Small intestine (tissue), 7 donors: ENCODE results near the gene PKP2. TPM values are rescaled to one million over a fixed set of nuclear protein-coding genes. Genes with fewer than 3 reads are reported as not detected.
"Not testable (repeated sequence)": the region's sequence is repeated elsewhere in the genome, so short reads cannot be mapped to it uniquely, and the experiment has no call there.

ENCODE experiments used
- DNase-seq, 2 donors: peaks; one replicate each; pipeline versions ENCODE4 v3.0.0 to v3.0.0-alpha.2; 2013
- FAIRE-seq: peaks from 2 replicates; lab custom pipeline; 2012; peaks lifted over from hg19 to GRCh38; lab: Jason Lieb, UNC
- H3K27ac ChIP-seq, 3 donors: one replicate each; pipeline ENCODE4 v1.5.1; 2013; ENCODE audit warnings: low read length in 2 of 3, mild to moderate bottlenecking in 2 of 3, control low read depth in 1 of 3, inconsistent platforms in 1 of 3, low read depth in 1 of 3, moderate library complexity in 1 of 3
- H3K27me3 ChIP-seq, 3 donors: one replicate each; pipeline ENCODE4 v1.6.1; 2013; ENCODE audit warnings: low read length in 3 of 3, inconsistent platforms in 1 of 3; ENCODE audit not compliant: control insufficient read depth in 3 of 3, insufficient read depth in 3 of 3
- H3K36me3 ChIP-seq, 3 donors: one replicate each; pipeline ENCODE4 v1.6.1; 2013; ENCODE audit warnings: low read length in 3 of 3, inconsistent platforms in 1 of 3, low read depth in 1 of 3, mild to moderate bottlenecking in 1 of 3, moderate library complexity in 1 of 3; ENCODE audit not compliant: control insufficient read depth in 3 of 3, insufficient read depth in 2 of 3
- H3K4me1 ChIP-seq, 3 donors: one replicate each; pipeline ENCODE4 v1.6.1; 2013; ENCODE audit warnings: low read length in 2 of 3, inconsistent platforms in 1 of 3, low read depth in 1 of 3, mild to moderate bottlenecking in 1 of 3, moderate library complexity in 1 of 3; ENCODE audit not compliant: control insufficient read depth in 3 of 3, insufficient read depth in 2 of 3
- H3K4me3 ChIP-seq, 3 donors: one replicate each; pipeline ENCODE4 v1.5.1; 2013; ENCODE audit warnings: low read length in 3 of 3, control low read depth in 1 of 3, inconsistent platforms in 1 of 3, low read depth in 1 of 3, mild to moderate bottlenecking in 1 of 3, moderate library complexity in 1 of 3
- H3K9me3 ChIP-seq, 2 donors: one replicate each; pipeline ENCODE4 v1.6.1; 2013; ENCODE audit warnings: low read depth in 1 of 2, low read length in 1 of 2; ENCODE audit not compliant: control insufficient read depth in 2 of 2, insufficient read depth in 1 of 2
- WGBS, 3 donors: extraction: QIAGEN DNeasy Blood & Tissue Kit; methylation state at CpG; one replicate each; pipeline ENCODE4 v1.1.7; 2013; 5-methylcytosine and 5-hydroxymethylcytosine counted together
- polyA plus RNA-seq, 4 donors: library from polyadenylated mRNA; stranded (reverse) in 3 of 4; unstranded in 1 of 4; fragments of 200-250 nt in 3 of 4; fragments of 120-200 nt in 1 of 4; gene quantifications; one replicate each; pipeline versions ENCODE4 v1.2.1 to v1.2.3, GENCODE V29; 2013
- donor health status: healthy with polysubstance abuse.
- donor health status: control.
- donor health status: control.
- donor health status: Bipolar disorder and iron deficiency.
- donor health status: healthy.

PKP2 gene
- polyA plus RNA-seq, 4 donors = 12.7 to 34.7 (median 22.8) TPM

DNA sequence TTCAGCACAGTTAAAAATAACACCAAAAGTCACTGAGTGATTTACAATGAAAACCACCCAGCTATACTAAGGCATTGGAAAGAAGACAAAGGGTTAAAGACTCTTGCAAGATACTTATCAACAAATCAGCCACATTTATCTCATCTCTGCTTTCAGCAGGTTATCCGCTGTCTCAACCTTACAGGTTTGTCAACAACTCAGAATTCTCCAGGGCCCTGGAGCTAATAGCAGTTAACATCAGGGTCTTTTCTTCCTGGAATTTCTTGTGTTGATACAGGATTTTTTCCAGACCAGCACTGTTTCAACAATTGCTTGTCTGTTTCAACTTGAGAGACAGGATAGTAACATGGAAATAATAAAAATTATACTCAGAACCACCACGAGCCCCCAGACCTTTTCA lies 3.5 kb downstream of the PKP2 start:
- WGBS, 3 donors = 7 to 22% (median 15%) methylated on average over 2 of the region's 2 CpGs
- peaks cover 0 to 27% (median 3%) of the 10 kb centered on the region in 3 donors for H3K4me1 ChIP-seq
- FAIRE-seq (no peak), DNase-seq (no peak)
- H3K27me3 ChIP-seq = peaks cover 0 to 5% (median 0%) of the 10 kb centered on the region in 3 donors
- H3K9me3 ChIP-seq = no peaks in the 10 kb centered on the region
- H3K27ac ChIP-seq = peak overlapping the region in 2 of 3 donors; percentile 2 to 41
- H3K4me3 ChIP-seq = no peak overlapping the region
- peaks cover 0 to 6% (median 0%) of the 10 kb centered on the region in 3 donors for H3K36me3 ChIP-seq

GRCh38 chr12:32892369-32892768 lies 4.2 kb downstream of the PKP2 start:
- not testable (repeated sequence) for H3K36me3 ChIP-seq, FAIRE-seq, H3K27me3 ChIP-seq, H3K9me3 ChIP-seq, H3K4me3 ChIP-seq
- H3K27ac ChIP-seq = peak overlapping the region in 1 of 3 donors; percentile 29
- DNase-seq = peak in 1 of 2 donors; percentile 52
- peaks cover 0 to 20% (median 2%) of the 10 kb centered on the region in 3 donors for H3K4me1 ChIP-seq
- 29 to 54% (median 45%) methylated on average over 3 of the region's 3 CpGs for WGBS, 3 donors

DNA sequence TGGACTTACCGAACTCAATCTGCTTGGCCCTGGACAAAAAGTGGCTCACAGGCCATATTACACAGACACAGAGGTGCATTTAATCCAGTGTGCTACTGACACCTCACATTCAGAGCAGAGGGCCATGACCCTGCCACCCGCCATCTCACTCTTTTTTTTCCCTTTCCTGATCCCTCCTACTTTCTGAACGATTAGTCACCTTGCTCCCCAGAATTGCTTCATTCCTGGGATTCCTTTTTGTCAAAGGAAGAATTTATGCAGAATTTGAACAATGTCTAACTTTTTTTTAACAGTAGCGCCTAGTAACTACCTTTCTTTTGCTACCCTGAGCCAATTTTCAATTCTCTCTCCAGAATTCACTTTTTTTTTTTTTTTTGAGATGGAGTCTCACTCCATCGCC lies 4.6 kb downstream of the PKP2 start:
- no peak for FAIRE-seq
- 43 to 56% (median 45%) methylated on average over 5 of the region's 5 CpGs for WGBS, 3 donors

GRCh38 chr12:32891526-32891925 lies 5.1 kb downstream of the PKP2 start:
- DNase-seq (peak in 1 of 2 donors; percentile 28), FAIRE-seq (no peak)
- 5 to 17% (median 12%) methylated on average over 2 of the region's 2 CpGs for WGBS, 3 donors
- H3K9me3 ChIP-seq = no peaks in the 10 kb centered on the region
- H3K36me3 ChIP-seq = peaks cover 0 to 9% (median 0%) of the 10 kb centered on the region in 3 donors
- H3K27me3 ChIP-seq = peaks cover 0 to 5% (median 0%) of the 10 kb centered on the region in 3 donors
- H3K4me1 ChIP-seq = peaks cover 0 to 19% (median 2%) of the 10 kb centered on the region in 3 donors
- peak overlapping the region in 1 of 3 donors; percentile 29 for H3K27ac ChIP-seq
- no peak overlapping the region for H3K4me3 ChIP-seq

More for the DNA sequence above, 4.6 kb downstream of the PKP2 start:
- H3K4me1 ChIP-seq = peaks cover 0 to 19% (median 2%) of the 10 kb centered on the region in 3 donors
- DNase-seq = peak in 1 of 2 donors; percentile 43
- peaks cover 0 to 9% (median 0%) of the 10 kb centered on the region in 3 donors for H3K36me3 ChIP-seq
- H3K4me3 ChIP-seq = no peak overlapping the region
- peak overlapping the region in 2 of 3 donors; percentile 29 to 48 for H3K27ac ChIP-seq
- H3K9me3 ChIP-seq = no peaks in the 10 kb centered on the region
- H3K27me3 ChIP-seq = peaks cover 0 to 5% (median 0%) of the 10 kb centered on the region in 3 donors

GRCh38 chr12:32889011-32889760 lies 7.4 kb downstream of the PKP2 start:
- H3K27me3 ChIP-seq = no peaks in the 10 kb centered on the region
- WGBS, 3 donors = 58 to 74% (median 66%) methylated on average over 5 of the region's 5 CpGs
- FAIRE-seq (no peak), DNase-seq (no peak)
- H3K4me1 ChIP-seq = peaks cover 0 to 19% (median 2%) of the 10 kb centered on the region in 3 donors
- peaks cover 0 to 12% (median 0%) of the 10 kb centered on the region in 3 donors for H3K36me3 ChIP-seq
- H3K4me3 ChIP-seq = no peak overlapping the region
- no peaks in the 10 kb centered on the region for H3K9me3 ChIP-seq
- H3K27ac ChIP-seq = no peak overlapping the region

DNA sequence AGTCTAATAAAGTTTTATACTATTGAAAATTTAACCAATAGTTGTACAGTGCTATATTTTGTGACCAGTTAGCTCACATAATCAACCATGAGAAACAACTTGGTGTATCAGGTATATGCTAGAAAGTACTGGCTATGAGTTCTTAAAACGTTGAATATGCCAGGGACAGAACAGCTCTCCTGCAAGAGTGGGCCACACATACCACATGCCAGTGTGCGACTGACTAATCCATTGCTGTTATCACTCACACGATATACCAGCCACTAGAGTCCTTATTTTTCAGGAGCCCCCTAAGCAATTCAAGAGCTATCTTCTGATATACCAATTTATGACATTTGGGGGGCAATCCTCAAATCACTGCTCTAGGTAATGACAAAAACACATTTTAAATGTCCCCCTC lies 9.5 kb downstream of the PKP2 start:
- H3K9me3 ChIP-seq = no peaks in the 10 kb centered on the region
- peaks cover 0 to 12% (median 0%) of the 10 kb centered on the region in 3 donors for H3K36me3 ChIP-seq
- FAIRE-seq (no peak), DNase-seq (no peak)
- peaks cover 0 to 6% (median 0%) of the 10 kb centered on the region in 3 donors for H3K4me1 ChIP-seq
- 78 to 87% (median 84%) methylated on average over 3 of the region's 3 CpGs for WGBS, 3 donors
- H3K27me3 ChIP-seq = no peaks in the 10 kb centered on the region
- no peak overlapping the region for H3K4me3 ChIP-seq
- H3K27ac ChIP-seq = no peak overlapping the region

GRCh38 chr12:32885831-32886230 lies 10.7 kb downstream of the PKP2 start:
- WGBS, 3 donors = 22 to 49% (median 33%) methylated on average over 4 of the region's 4 CpGs
- no peak for FAIRE-seq

DNA sequence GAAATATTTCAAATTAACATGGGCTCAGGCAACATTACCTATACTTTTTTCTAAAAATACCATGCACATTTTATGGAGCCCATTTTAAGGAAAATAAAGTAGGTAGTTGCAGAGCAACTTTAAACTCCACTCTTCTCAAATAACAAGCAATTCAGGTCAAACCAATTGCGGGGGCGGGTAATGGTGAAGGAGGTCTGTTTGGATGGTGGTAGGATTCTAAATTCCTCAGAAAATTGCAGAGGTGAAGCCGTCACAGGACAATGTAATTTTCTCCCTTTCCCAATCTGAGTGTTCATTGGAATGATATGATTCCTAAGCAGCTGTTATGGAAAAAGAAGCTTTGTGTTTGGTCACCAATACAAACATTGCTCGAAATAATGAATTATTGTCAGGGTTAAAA lies 11.6 kb downstream of the PKP2 start:
- H3K9me3 ChIP-seq = peaks cover 0 to 6% of the 10 kb centered on the region in 2 donors
- WGBS, 3 donors = 75 to 84% (median 81%) methylated on average over 4 of the region's 4 CpGs
- no peak for DNase-seq
- H3K36me3 ChIP-seq = peaks cover 0 to 16% (median 0%) of the 10 kb centered on the region in 3 donors
- H3K4me3 ChIP-seq = no peak overlapping the region
- FAIRE-seq = no peak
- no peaks in the 10 kb centered on the region for H3K4me1 ChIP-seq
- no peak overlapping the region for H3K27ac ChIP-seq
- H3K27me3 ChIP-seq = no peaks in the 10 kb centered on the region

More at GRCh38 chr12:32885831-32886230, 10.7 kb downstream of the PKP2 start:
- Histone ChIP-seq H3K4me1 (no peaks in the 10 kb centered on the region), H3K27me3 (no peaks in the 10 kb centered on the region), H3K27ac (no peak overlapping the region), H3K36me3 (peaks cover 0 to 16% (median 0%) of the 10 kb centered on the region in 3 donors), H3K4me3 (no peak overlapping the region), H3K9me3 (no peaks in the 10 kb centered on the region)
- no peak for DNase-seq
